GM20431 (cell line): ENCODE data around the gene TSC2.

ENCODE experiments used
- in situ Hi-C: fragments of 300-500 bp; cut with MseI, MboI; formaldehyde crosslinking; loops from one replicate; pipeline ENCODE4 v1.15.0; 2020; ENCODE audit warnings: low sequenced_read_pairs; ENCODE audit not compliant: unreplicated experiment

The TSC2 gene

DNA sequence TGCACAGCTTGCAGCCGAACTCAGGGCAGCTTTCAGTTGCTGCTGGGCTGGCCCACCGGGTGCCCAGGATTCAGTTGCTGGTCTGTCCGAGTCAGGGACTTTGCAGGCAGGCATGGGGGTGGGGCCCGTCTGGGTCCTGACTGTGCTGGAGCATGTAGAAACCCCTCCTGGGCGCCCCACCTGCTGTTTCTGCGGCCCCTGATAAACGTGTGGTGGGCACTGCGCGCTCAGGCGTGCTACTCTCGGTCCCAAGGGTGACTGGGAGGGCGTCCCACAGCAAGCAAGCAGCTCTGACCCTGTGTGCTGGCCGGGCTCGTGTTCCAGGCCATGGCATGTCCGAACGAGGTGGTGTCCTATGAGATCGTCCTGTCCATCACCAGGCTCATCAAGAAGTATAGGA lies 12.6 kb downstream of the TSC2 start:
- in situ Hi-C loops: no loop called here

GRCh38 chr16:2061023-2061422 lies 13.2 kb downstream of the TSC2 start:
- in situ Hi-C loops: no loop called here

DNA sequence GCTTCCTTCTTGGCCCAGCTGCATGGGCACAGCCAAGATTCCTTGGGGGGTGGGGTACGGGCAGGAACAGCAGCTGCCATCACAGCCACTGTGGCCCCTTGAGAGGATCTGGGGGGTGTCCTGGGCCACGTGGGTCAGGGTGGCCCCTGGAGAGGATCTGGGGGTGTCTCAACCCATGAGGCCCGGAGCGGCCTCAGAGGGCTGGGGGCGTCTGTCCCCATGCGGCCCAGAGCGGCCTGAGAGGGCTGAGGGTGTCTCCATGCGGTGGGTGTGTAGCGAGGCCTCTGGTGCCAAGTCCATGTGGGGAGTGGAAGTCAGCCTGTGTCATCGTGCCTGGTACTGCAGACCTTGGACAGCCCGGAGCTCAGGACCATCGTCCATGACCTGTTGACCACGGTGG lies 13.7 kb downstream of the TSC2 start:
- in situ Hi-C loops: no loop called here

DNA sequence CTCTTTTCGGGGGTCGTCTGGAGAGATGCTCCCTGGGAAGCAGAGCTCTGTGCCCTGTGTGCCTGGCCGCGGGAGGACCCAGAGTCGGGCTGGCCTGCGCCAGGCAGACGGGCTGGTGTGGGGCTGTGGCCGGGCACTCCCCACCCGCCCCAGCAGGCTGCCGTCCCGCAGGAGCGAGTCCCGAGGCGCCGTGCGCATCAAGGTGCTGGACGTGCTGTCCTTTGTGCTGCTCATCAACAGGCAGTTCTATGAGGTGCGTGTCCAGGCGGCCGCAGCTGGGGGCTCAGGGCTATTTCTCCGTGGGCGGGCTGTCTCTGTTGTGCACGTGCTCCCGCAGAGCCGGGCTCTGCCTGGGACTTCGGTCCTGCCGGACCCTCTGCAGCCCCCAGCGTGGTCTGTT lies 15.0 kb downstream of the TSC2 start:
- in situ Hi-C loops: no loop called here

- in situ Hi-C loops: no loop called here
Observed at GRCh38 chr16:2063861-2064260, 16.1 kb downstream of the TSC2 start.

GRCh38 chr16:2064368-2064945 lies 16.7 kb downstream of the TSC2 start:
- in situ Hi-C loops: no loop called here

- in situ Hi-C loops: no loop called here
Observed at GRCh38 chr16:2066139-2066538, 18.4 kb downstream of the TSC2 start.

GRCh38 chr16:2070576-2071453 lies 23.0 kb downstream of the TSC2 start:
- in situ Hi-C loops: no loop called here

GRCh38 chr16:2071454-2072202 lies 23.8 kb downstream of the TSC2 start:
- in situ Hi-C loops: no loop called here

GRCh38 chr16:2072926-2073325 lies 25.1 kb downstream of the TSC2 start:
- in situ Hi-C loops: no loop called here

DNA sequence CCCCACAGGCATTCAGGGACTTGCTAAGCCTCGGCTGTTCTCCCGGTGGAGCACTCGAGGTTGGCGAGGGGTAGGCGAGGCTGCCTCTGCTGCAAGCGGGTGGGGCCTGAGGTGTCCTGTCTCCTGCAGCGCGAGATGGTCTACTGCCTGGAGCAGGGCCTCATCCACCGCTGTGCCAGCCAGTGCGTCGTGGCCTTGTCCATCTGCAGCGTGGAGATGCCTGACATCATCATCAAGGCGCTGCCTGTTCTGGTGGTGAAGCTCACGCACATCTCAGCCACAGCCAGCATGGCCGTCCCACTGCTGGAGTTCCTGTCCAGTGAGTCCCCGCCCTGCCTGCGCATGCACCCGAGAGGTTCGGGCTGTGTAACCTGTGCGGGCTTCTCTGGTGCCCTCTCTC lies 26.3 kb downstream of the TSC2 start:
- in situ Hi-C loops: no loop called here

GRCh38 chr16:2075631-2076030 lies 27.8 kb downstream of the TSC2 start:
- in situ Hi-C loops: no loop called here

GRCh38 chr16:2076072-2076865 lies 28.5 kb downstream of the TSC2 start:
- in situ Hi-C loops: no loop called here

GRCh38 chr16:2077016-2077415 lies 29.2 kb downstream of the TSC2 start:
- in situ Hi-C loops: no loop called here

DNA sequence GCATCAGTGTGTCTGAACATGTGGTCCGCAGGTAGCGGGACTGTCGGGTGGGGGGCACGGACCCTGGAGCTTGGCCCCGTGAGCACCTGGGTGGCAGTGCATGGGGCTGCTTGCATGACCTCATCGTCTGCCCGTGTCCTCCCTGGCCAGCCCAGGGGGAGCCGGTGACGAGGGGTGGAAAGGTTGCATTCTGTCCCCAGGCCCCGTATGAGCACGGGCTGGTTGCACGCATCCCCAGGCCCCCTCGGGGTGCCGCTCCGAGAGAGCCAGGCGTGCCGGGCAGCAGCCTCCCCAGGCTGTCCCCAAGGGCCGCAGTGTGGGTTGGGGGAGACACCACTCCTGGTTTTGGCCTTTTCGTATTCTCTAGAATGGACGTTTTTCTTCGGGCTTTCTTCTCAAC lies 29.9 kb downstream of the TSC2 start:
- in situ Hi-C loops: no loop called here

GRCh38 chr16:2078096-2078495 lies 30.3 kb downstream of the TSC2 start:
- in situ Hi-C loops: no loop called here

GRCh38 chr16:2078691-2079090 lies 30.9 kb downstream of the TSC2 start:
- in situ Hi-C loops: no loop called here

DNA sequence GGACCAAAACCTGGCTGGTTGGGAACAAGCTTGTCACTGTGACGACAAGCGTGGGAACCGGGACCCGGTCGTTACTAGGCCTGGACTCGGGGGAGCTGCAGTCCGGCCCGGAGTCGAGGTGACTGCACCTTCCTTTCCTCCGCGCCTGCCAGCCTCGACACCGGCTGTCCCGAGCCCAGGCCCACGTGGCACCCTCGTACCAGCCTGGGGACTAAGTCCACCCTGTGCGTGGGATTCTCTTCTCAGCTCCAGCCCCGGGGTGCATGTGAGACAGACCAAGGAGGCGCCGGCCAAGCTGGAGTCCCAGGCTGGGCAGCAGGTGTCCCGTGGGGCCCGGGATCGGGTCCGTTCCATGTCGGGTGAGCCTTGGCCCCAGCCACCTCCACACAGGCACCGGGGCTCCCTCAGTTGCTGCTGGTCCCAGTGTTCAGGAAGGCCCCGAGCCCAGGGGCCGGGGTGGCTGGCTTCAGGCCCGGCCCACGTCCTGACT lies 31.6 kb downstream of the TSC2 start:
- in situ Hi-C loops: no loop called here

DNA sequence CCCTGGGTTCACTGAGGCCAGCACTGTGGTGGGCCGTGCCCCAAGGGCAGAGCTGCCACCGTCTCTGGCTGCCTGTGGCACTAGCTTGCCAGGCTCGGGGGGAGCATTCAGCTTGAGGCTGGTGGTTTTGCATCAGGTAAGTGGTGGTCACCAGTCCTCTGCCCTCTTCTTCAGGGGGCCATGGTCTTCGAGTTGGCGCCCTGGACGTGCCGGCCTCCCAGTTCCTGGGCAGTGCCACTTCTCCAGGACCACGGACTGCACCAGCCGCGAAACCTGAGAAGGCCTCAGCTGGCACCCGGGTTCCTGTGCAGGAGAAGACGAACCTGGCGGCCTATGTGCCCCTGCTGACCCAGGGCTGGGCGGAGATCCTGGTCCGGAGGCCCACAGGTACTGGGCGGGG lies 32.2 kb downstream of the TSC2 start:
- in situ Hi-C loops: no loop called here
